ENCODE data around the gene MAP3K7CL. TPM values are rescaled to one million over a fixed set of nuclear protein-coding genes. Genes with fewer than 3 reads are reported as not detected.
A peak's percentile ranks its signal among the peaks of the same experiment; 100 is the strongest.

Gene MAP3K7CL
- total RNA-seq, 1 donor from 2014 or later: 11.4 TPM

GRCh38 chr21:29098156-29098555 lies 32.3 kb upstream of the MAP3K7CL start:
- Mint-ChIP-seq H3K36me3 (ENCODE audit: low read depth) (peaks cover 22% of the 10 kb centered on the region), H3K27ac (peak overlapping the region; percentile 79), H3K4me3 (no peak overlapping the region), H3K4me1 (peaks cover 11% of the 10 kb centered on the region), H3K9me3 (no peaks in the 10 kb centered on the region), H3K27me3 (no peaks in the 10 kb centered on the region)
- ATAC-seq (ENCODE audit: low read depth): no peak
- CTCF ChIA-PET: interaction anchor here (1.6 kb wide), 1 partner anchor 26 kb away, joined by 4 read pairs; no protein-coding TSS in a partner anchor
- no peak for DNase-seq
- POLR2A ChIA-PET: interaction anchor here (0.8 to 1.5 kb wide), 2 partner anchors 24 to 201 kb away, joined by 4 to 5 read pairs; no protein-coding TSS in a partner anchor
- no peak for TF ChIP-seq CTCF (IDR thresholded peaks at IDR 0.05)
- intact Hi-C loops (cut with micrococcal nuclease): loop anchor here (10.0 kb wide), 1 partner anchor 1987 kb away; no protein-coding TSS in a partner anchor

- ChIA-PET CTCF (no interaction called here), POLR2A (interaction anchor here (0.7 to 1.1 kb wide), 3 partner anchors 9 to 205 kb away, joined by 3 read pairs; no protein-coding TSS in a partner anchor)
- peaks cover 11% of the 10 kb centered on the region for H3K4me1 Mint-ChIP-seq
- no peak for ATAC-seq (ENCODE audit: low read depth)
- no peak overlapping the region for H3K27ac Mint-ChIP-seq
- TF ChIP-seq CTCF (IDR thresholded peaks at IDR 0.05): no peak
- H3K4me3 Mint-ChIP-seq: no peak overlapping the region
- intact Hi-C loops (cut with micrococcal nuclease): no loop called here
- H3K36me3 Mint-ChIP-seq (ENCODE audit: low read depth): peaks cover 16% of the 10 kb centered on the region
- no peaks in the 10 kb centered on the region for H3K9me3 Mint-ChIP-seq
- H3K27me3 Mint-ChIP-seq: no peaks in the 10 kb centered on the region
- DNase-seq: no peak
These were observed 27.6 kb upstream of the MAP3K7CL start for GRCh38 chr21:29102791-29103257.

- no peaks in the 10 kb centered on the region for H3K9me3 Mint-ChIP-seq
- CTCF ChIA-PET: interaction anchor here (2.3 kb wide), 1 partner anchor 267 kb away, joined by 8 read pairs; no protein-coding TSS in a partner anchor
- DNase-seq (no peak), ATAC-seq (ENCODE audit: low read depth) (no peak)
- no peak overlapping the region for H3K4me3 Mint-ChIP-seq
- peaks cover 11% of the 10 kb centered on the region for H3K4me1 Mint-ChIP-seq
- intact Hi-C loops (cut with micrococcal nuclease): no loop called here
- no peak overlapping the region for H3K27ac Mint-ChIP-seq
- H3K36me3 Mint-ChIP-seq (ENCODE audit: low read depth): peaks cover 15% of the 10 kb centered on the region
- no peaks in the 10 kb centered on the region for H3K27me3 Mint-ChIP-seq
- TF ChIP-seq CTCF (IDR thresholded peaks at IDR 0.05): no peak
- POLR2A ChIA-PET: no interaction called here
These were observed 26.2 kb upstream of the MAP3K7CL start for GRCh38 chr21:29104239-29104708.

- Mint-ChIP-seq H3K4me1 (peaks cover 5% of the 10 kb centered on the region), H3K27me3 (no peaks in the 10 kb centered on the region), H3K9me3 (no peaks in the 10 kb centered on the region), H3K4me3 (no peak overlapping the region), H3K27ac (no peak overlapping the region), H3K36me3 (ENCODE audit: low read depth) (peaks cover 13% of the 10 kb centered on the region)
- no peak for ATAC-seq (ENCODE audit: low read depth)
- no peak for TF ChIP-seq CTCF (IDR thresholded peaks at IDR 0.05)
- POLR2A ChIA-PET: interaction anchor here (0.6 kb wide), 1 partner anchor 289 kb away, joined by 3 read pairs; no protein-coding TSS in a partner anchor
- intact Hi-C loops (cut with micrococcal nuclease): no loop called here
- no peak for DNase-seq
- CTCF ChIA-PET: interaction anchor here (2.3 kb wide), 1 partner anchor 266 kb away, joined by 8 read pairs; no protein-coding TSS in a partner anchor
These were observed 25.2 kb upstream of the MAP3K7CL start for GRCh38 chr21:29105218-29105617.

GRCh38 chr21:29114765-29115500 lies 15.5 kb upstream of the MAP3K7CL start:
- no peak overlapping the region for H3K27ac Mint-ChIP-seq
- ATAC-seq (ENCODE audit: low read depth) (no peak), DNase-seq (no peak)
- no peaks in the 10 kb centered on the region for H3K27me3 Mint-ChIP-seq
- H3K4me1 Mint-ChIP-seq: peaks cover 10% of the 10 kb centered on the region
- TF ChIP-seq CTCF (IDR thresholded peaks at IDR 0.05): no peak
- H3K4me3 Mint-ChIP-seq: no peak overlapping the region
- ChIA-PET POLR2A (no interaction called here), CTCF (interaction anchor here (1.4 kb wide), 1 partner anchor 257 kb away, joined by 3 read pairs; no protein-coding TSS in a partner anchor)
- no peaks in the 10 kb centered on the region for H3K9me3 Mint-ChIP-seq
- intact Hi-C loops (cut with micrococcal nuclease): loop anchor here (5.0 kb wide), 1 partner anchor 32 kb away; no protein-coding TSS in a partner anchor
- peaks cover 11% of the 10 kb centered on the region for H3K36me3 Mint-ChIP-seq (ENCODE audit: low read depth)
